ENCODE measurements around the gene MED12L. TPM values are rescaled to one million over a fixed set of nuclear protein-coding genes. Genes with fewer than 3 reads are reported as not detected.

Gene MED12L
- total RNA-seq, 1 experiment from 2014 or later: 14.9 TPM

- H4K20me1 ChIP-seq (ENCODE audit: control insufficient read depth, insufficient read depth, insufficient read length): no peaks in the 10 kb centered on the region
- no peaks in the 10 kb centered on the region for H3K27me3 ChIP-seq (ENCODE audit: insufficient read depth, low read length)
- H3K23ac ChIP-seq (ENCODE audit: insufficient read length, low read depth, low read length): no peak overlapping the region
- H3K27ac ChIP-seq (ENCODE audit: insufficient read length, low read depth, low read length): no peak overlapping the region
- peaks cover 26% of the 10 kb centered on the region for H3K27me3 Mint-ChIP-seq (ENCODE audit: low read depth)
- H3K27ac Mint-ChIP-seq: peak overlapping the region in 1 of 3 experiments; percentile 70; a peak in 1 of 7 replicates
- peaks cover under 1% of the 10 kb centered on the region for H3K79me1 ChIP-seq (ENCODE audit: insufficient read depth, low read depth, low read length, poor library complexity, severe bottlenecking)
- peaks cover 0 to 3% (median 2%) of the 10 kb centered on the region in 3 experiments; a peak in 2 of 7 replicates for H3K36me3 Mint-ChIP-seq (ENCODE audit: insufficient read depth in 1 of 3, low read depth in 3 of 3)
- peak overlapping the region; percentile 50 for H3K18ac ChIP-seq (ENCODE audit: insufficient read length, low read depth, low read length)
- H4K91ac ChIP-seq (ENCODE audit: insufficient read length, low read depth, low read length): no peak overlapping the region
- H3K14ac ChIP-seq (ENCODE audit: insufficient read depth, low read length): peak overlapping the region; percentile 81; the same call in 1 of the 2 replicates
- H2BK12ac ChIP-seq (ENCODE audit: insufficient read length, low read depth, low read length): no peak overlapping the region
- no CpG with 5 or more reads among the region's 60 CpGs for WGBS (ENCODE audit: extremely low coverage, insufficient read length, low lambda C conversion rate)
- no peak overlapping the region for H2AK5ac ChIP-seq (ENCODE audit: insufficient read length, low read length)
- peak overlapping the region; percentile 82 to 93 for H3K4me3 Mint-ChIP-seq
- H3K9ac ChIP-seq (ENCODE audit: extremely low read depth, insufficient read length, low read length): no peak overlapping the region
- no peak overlapping the region for H4K8ac ChIP-seq (replicated peaks; ENCODE audit: insufficient read length, low read depth, low read length)
- H2BK5ac ChIP-seq (ENCODE audit: insufficient read length, low read length): no peak overlapping the region
- no peak overlapping the region for H2BK20ac ChIP-seq (ENCODE audit: low read depth, low read length, poor library complexity, severe bottlenecking)
- no peak overlapping the region for H3K56ac ChIP-seq (ENCODE audit: insufficient read length, low read depth, low read length)
- H3T11ph ChIP-seq (ENCODE audit: low read length): no peak overlapping the region
- no peak overlapping the region for H2BK15ac ChIP-seq (ENCODE audit: low read depth, low read length)
- no peaks in the 10 kb centered on the region for H3K9me3 Mint-ChIP-seq
- no peaks in the 10 kb centered on the region for H3K9me3 ChIP-seq (ENCODE audit: control insufficient read depth, low read depth, low read length)
- 0 out of 2 replicates have a peak, but pooled peaks cover 6% of the 10 kb centered on the region for H3K4me1 ChIP-seq (ENCODE audit: insufficient read depth, low read length)
- no peak overlapping the region for H4K5ac ChIP-seq (ENCODE audit: insufficient read length, low read depth, low read length)
- peak; percentile 58 for DNase-seq
- no peak overlapping the region for H2AFZ ChIP-seq (ENCODE audit: low read length)
- peaks cover 41 to 49% of the 10 kb centered on the region in 2 experiments for H3K4me1 Mint-ChIP-seq
- no peak overlapping the region for H2BK120ac ChIP-seq (ENCODE audit: low read depth, low read length, poor library complexity, severe bottlenecking)
- peaks cover 15% of the 10 kb centered on the region for H3K23me2 ChIP-seq (ENCODE audit: insufficient read length, low read depth, low read length, poor library complexity, severe bottlenecking)
- H3K4ac ChIP-seq (ENCODE audit: low read depth, low read length): no peak overlapping the region
- TF ChIP-seq, protein P1, sequence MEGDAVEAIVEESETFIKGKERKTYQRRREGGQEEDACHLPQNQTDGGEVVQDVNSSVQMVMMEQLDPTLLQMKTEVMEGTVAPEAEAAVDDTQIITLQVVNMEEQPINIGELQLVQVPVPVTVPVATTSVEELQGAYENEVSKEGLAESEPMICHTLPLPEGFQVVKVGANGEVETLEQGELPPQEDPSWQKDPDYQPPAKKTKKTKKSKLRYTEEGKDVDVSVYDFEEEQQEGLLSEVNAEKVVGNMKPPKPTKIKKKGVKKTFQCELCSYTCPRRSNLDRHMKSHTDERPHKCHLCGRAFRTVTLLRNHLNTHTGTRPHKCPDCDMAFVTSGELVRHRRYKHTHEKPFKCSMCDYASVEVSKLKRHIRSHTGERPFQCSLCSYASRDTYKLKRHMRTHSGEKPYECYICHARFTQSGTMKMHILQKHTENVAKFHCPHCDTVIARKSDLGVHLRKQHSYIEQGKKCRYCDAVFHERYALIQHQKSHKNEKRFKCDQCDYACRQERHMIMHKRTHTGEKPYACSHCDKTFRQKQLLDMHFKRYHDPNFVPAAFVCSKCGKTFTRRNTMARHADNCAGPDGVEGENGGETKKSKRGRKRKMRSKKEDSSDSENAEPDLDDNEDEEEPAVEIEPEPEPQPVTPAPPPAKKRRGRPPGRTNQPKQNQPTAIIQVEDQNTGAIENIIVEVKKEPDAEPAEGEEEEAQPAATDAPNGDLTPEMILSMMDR (conservative IDR thresholded peaks at IDR 0.05): no peak
- peaks cover 9% of the 10 kb centered on the region; the same call in 1 of the 2 replicates for H3K79me2 ChIP-seq (ENCODE audit: insufficient read depth, low read length)
- H3K4me2 ChIP-seq (ENCODE audit: insufficient read depth, insufficient read length, low read length): peak overlapping the region; percentile 86
These were observed 522 bp downstream of the MED12L start for GRCh38 chr3:151085889-151086483.

Data from H9 (cell line).